CD1c-positive myeloid dendritic cell (primary cell): ENCODE measurements around the gene DNAJB8.
A peak's percentile ranks its signal among the peaks of the same experiment; 100 is the strongest.

ENCODE experiments used
- DNase-seq: peaks from one replicate; pipeline ENCODE4 v3.0.0-alpha.2; 2016; ENCODE audit errors: extremely low spot score

Gene DNAJB8

GRCh38 chr3:128427175-128427857 lies 39.4 kb downstream of the DNAJB8 start:
- no peak for DNase-seq

GRCh38 chr3:128426128-128426921 lies 40.4 kb downstream of the DNAJB8 start:
- DNase-seq = peak; percentile 68

GRCh38 chr3:128425846-128426127 lies 40.9 kb downstream of the DNAJB8 start:
- no peak for DNase-seq

GRCh38 chr3:128425142-128425845 lies 41.4 kb downstream of the DNAJB8 start:
- no peak for DNase-seq

GRCh38 chr3:128424508-128425069 lies 42.1 kb downstream of the DNAJB8 start:
- DNase-seq = no peak

- DNase-seq = no peak
These were observed 43.1 kb downstream of the DNAJB8 start for GRCh38 chr3:128423525-128424147.

- no peak for DNase-seq
These were observed 43.7 kb downstream of the DNAJB8 start for GRCh38 chr3:128422762-128423524.

GRCh38 chr3:128421966-128422365 lies 44.7 kb downstream of the DNAJB8 start:
- no peak for DNase-seq

GRCh38 chr3:128421439-128421836 lies 45.3 kb downstream of the DNAJB8 start:
- DNase-seq = no peak

- DNase-seq = no peak
These were observed 45.8 kb downstream of the DNAJB8 start for GRCh38 chr3:128420720-128421438.

- DNase-seq = no peak
These were observed 46.4 kb downstream of the DNAJB8 start for GRCh38 chr3:128420289-128420688.

GRCh38 chr3:128419311-128419710 lies 47.4 kb downstream of the DNAJB8 start:
- no peak for DNase-seq

- DNase-seq = no peak
These were observed 47.8 kb downstream of the DNAJB8 start for GRCh38 chr3:128418900-128419299.

GRCh38 chr3:128416578-128417211 lies 50.0 kb downstream of the DNAJB8 start:
- peak; percentile 18 for DNase-seq

GRCh38 chr3:128415773-128416577 lies 50.7 kb downstream of the DNAJB8 start:
- no peak for DNase-seq

- no peak for DNase-seq
These were observed 51.4 kb downstream of the DNAJB8 start for GRCh38 chr3:128415200-128415772.

GRCh38 chr3:128413413-128414205 lies 53.1 kb downstream of the DNAJB8 start:
- DNase-seq = no peak

- no peak for DNase-seq
These were observed 53.7 kb downstream of the DNAJB8 start for GRCh38 chr3:128413003-128413370.
